ENCODE results near the gene CIPC. TPM values are rescaled to one million over a fixed set of nuclear protein-coding genes. Genes with fewer than 3 reads are reported as not detected.

Gene CIPC
- total RNA-seq, 1 donor from 2014 or later, result 43.2 TPM

DNA sequence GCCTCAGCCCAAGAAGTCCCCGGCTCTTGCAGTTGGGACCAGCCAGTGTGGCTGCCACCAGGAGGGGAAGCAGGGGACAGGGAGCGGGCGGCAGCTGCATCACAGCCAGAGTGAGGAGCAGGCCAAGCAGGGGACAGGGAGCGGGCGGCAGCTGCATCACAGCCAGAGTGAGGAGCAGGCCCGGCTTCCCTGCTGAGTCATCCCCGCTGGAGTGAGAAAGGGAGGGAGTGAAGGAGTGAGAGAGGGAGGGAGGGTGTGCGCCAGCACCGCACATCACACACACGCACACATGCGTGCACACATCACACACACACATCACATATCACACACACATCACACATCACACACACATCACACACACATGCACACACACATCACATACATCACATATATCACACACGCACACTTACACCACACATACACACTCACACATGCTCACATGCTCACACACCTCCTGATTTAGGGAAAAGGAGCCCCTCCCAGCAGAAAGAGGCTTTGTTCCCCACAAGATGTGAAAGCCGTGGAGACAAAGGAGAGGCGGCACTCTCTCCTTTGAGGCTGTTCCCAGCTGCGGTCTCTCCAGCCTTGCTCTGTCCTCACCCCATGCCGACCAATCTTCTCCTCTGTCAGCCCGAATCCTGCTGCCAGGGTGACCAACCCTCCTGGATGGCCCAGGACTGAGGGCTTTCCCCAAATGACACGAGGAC is 60.3 kb downstream of the CIPC start:
- Histone ChIP-seq H3K4me1 (peaks cover 13% of the 10 kb centered on the region), H3K27ac (no peak overlapping the region), H3K4me3 (peak overlapping the region in 1 of 2 donors; percentile 13), H3K9me3 (no peaks in the 10 kb centered on the region), H3K27me3 (no peaks in the 10 kb centered on the region), H3K36me3 (no peaks in the 10 kb centered on the region)
- TF ChIP-seq, protein P1, sequence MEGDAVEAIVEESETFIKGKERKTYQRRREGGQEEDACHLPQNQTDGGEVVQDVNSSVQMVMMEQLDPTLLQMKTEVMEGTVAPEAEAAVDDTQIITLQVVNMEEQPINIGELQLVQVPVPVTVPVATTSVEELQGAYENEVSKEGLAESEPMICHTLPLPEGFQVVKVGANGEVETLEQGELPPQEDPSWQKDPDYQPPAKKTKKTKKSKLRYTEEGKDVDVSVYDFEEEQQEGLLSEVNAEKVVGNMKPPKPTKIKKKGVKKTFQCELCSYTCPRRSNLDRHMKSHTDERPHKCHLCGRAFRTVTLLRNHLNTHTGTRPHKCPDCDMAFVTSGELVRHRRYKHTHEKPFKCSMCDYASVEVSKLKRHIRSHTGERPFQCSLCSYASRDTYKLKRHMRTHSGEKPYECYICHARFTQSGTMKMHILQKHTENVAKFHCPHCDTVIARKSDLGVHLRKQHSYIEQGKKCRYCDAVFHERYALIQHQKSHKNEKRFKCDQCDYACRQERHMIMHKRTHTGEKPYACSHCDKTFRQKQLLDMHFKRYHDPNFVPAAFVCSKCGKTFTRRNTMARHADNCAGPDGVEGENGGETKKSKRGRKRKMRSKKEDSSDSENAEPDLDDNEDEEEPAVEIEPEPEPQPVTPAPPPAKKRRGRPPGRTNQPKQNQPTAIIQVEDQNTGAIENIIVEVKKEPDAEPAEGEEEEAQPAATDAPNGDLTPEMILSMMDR (IDR thresholded peaks at IDR 0.05), result no peak
- TF ChIP-seq POLR2AphosphoS5 (IDR thresholded peaks at IDR 0.05; ENCODE audit: insufficient read depth in 1 of 2, low read depth in 1 of 2) (no peak), POLR2A (IDR thresholded peaks at IDR 0.05) (no peak)
- intact Hi-C loops (cut with DNase I), result no loop called here
- no peak for DNase-seq (ENCODE audit: extremely low spot score in 2 of 2)

DNA sequence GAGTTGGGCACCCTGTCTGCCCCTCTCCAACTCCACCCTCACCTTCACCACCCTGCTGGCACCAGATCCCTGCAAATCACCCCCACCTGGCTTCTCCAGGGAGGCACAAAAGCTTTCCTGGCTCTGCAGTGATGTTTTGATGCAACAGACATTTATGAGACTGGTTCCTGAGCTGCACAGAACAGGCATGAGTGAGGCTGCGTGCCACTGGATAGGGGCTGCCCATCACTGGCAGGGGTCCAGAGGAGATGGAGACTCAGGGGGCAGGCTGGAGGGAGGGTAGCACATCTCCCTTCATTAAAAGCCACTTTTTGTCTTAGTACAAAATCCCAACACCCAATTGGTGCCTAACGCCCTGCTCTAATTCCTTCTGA is 60.8 kb downstream of the CIPC start:
- TF ChIP-seq, protein P1 (IDR thresholded peaks at IDR 0.05), result no peak
- TF ChIP-seq POLR2AphosphoS5 (IDR thresholded peaks at IDR 0.05; ENCODE audit: insufficient read depth in 1 of 2, low read depth in 1 of 2) (no peak), POLR2A (IDR thresholded peaks at IDR 0.05) (no peak)
- no peak overlapping the region for H3K27ac ChIP-seq
- no peaks in the 10 kb centered on the region for H3K36me3 ChIP-seq
- no peak for DNase-seq (ENCODE audit: extremely low spot score in 2 of 2)
- no peaks in the 10 kb centered on the region for H3K9me3 ChIP-seq
- intact Hi-C loops (cut with DNase I), result no loop called here
- H3K27me3 ChIP-seq, result no peaks in the 10 kb centered on the region
- peak overlapping the region in 1 of 2 donors; percentile 13 for H3K4me3 ChIP-seq
- H3K4me1 ChIP-seq, result peaks cover 13% of the 10 kb centered on the region

DNA sequence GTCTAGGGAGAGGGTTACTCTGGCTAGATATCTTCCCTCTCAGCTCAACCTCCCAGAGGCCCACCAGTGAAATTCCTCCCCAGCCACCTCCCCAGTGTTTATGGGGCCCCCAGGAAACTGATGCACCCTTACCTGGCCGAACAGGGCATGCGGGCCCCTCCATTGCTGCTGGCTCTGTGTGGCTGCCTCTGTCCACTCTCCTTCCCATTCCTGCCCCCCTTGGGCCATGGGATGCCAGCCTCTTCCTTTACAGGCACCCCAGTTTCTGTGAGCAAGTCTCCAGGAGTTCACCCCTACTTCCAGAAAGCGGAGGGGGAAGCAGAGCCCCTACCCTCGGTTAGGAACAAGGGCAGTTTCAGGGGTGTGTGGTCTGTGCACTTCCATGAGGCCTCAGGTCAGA is 63.0 kb downstream of the CIPC start:
- intact Hi-C loops (cut with DNase I), result no loop called here
- H3K4me3 ChIP-seq, result no peak overlapping the region
- no peaks in the 10 kb centered on the region for H3K9me3 ChIP-seq
- no peak overlapping the region for H3K27ac ChIP-seq
- DNase-seq (ENCODE audit: extremely low spot score in 2 of 2), result no peak
- H3K27me3 ChIP-seq, result no peaks in the 10 kb centered on the region
- TF ChIP-seq POLR2AphosphoS5 (IDR thresholded peaks at IDR 0.05; ENCODE audit: insufficient read depth in 1 of 2, low read depth in 1 of 2) (no peak), POLR2A (IDR thresholded peaks at IDR 0.05) (no peak)
- TF ChIP-seq, protein P1 (IDR thresholded peaks at IDR 0.05), result no peak
- H3K36me3 ChIP-seq, result no peaks in the 10 kb centered on the region
- H3K4me1 ChIP-seq, result peaks cover 13% of the 10 kb centered on the region

Other genes with a start within 250 kb of the CIPC start
- 51.1 TPM for gene IRF2BPL, start 69.5 kb upstream of the CIPC start, total RNA-seq
- gene ZDHHC22, start 43.5 kb downstream of the CIPC start, total RNA-seq, result not detected
- 27.0 TPM for gene TMEM63C, start 83.5 kb downstream of the CIPC start, total RNA-seq
- 1.7 TPM for gene NGB, start 172.9 kb downstream of the CIPC start, total RNA-seq
- 33.1 TPM for gene POMT2, start 222.6 kb downstream of the CIPC start, total RNA-seq
- gene GSTZ1, start 222.8 kb downstream of the CIPC start, total RNA-seq, result 26.3 TPM